ENCODE results near the gene KLHL36. TPM values are rescaled to one million over a fixed set of nuclear protein-coding genes. Genes with fewer than 3 reads are reported as not detected.

The KLHL36 gene
- total and polyA plus RNA-seq, 4 donors: 10.1 to 60.0 (median 36.8) TPM

- intact Hi-C loops (cut with DNase I): no loop called here
- DNase-seq (no peak), ATAC-seq (ENCODE audit: low FRiP score) (no peak)
- no peaks in the 10 kb centered on the region for H3K36me3 ChIP-seq (ENCODE audit: control insufficient read depth in 1 of 2, insufficient read depth in 2 of 2, low read length in 1 of 2)
- H3K4me1 ChIP-seq (ENCODE audit: control insufficient read depth in 1 of 2, insufficient read depth in 2 of 2, low read length in 2 of 2): no peaks in the 10 kb centered on the region
- H3K9me3 ChIP-seq (ENCODE audit: control insufficient read depth, low read length): no peaks in the 10 kb centered on the region
- H3K27me3 ChIP-seq (ENCODE audit: control insufficient read depth in 1 of 2, insufficient read depth in 2 of 2, low read length in 1 of 2): no peaks in the 10 kb centered on the region
- 90 to 92% methylated on average over 14 of the region's 14 CpGs for WGBS, 2 donors
- H3K4me3 ChIP-seq (ENCODE audit: low read length in 2 of 2): no peak overlapping the region
- no peak overlapping the region for H3K27ac ChIP-seq (ENCODE audit: low read depth in 1 of 2, low read length in 2 of 2)
These were observed 42.0 kb upstream of the KLHL36 start for GRCh38 chr16:84606081-84606875.

- no peak overlapping the region for H3K4me3 ChIP-seq (ENCODE audit: low read length in 2 of 2)
- intact Hi-C loops (cut with DNase I): no loop called here
- H3K27ac ChIP-seq (ENCODE audit: low read depth in 1 of 2, low read length in 2 of 2): no peak overlapping the region
- H3K9me3 ChIP-seq (ENCODE audit: control insufficient read depth, low read length): no peaks in the 10 kb centered on the region
- no peak for ATAC-seq (ENCODE audit: low FRiP score)
- WGBS, 2 donors: 97 to 99% methylated on average over 12 to 13 of the region's 13 CpGs
- no peaks in the 10 kb centered on the region for H3K36me3 ChIP-seq (ENCODE audit: control insufficient read depth in 1 of 2, insufficient read depth in 2 of 2, low read length in 1 of 2)
- no peaks in the 10 kb centered on the region for H3K4me1 ChIP-seq (ENCODE audit: control insufficient read depth in 1 of 2, insufficient read depth in 2 of 2, low read length in 2 of 2)
- H3K27me3 ChIP-seq (ENCODE audit: control insufficient read depth in 1 of 2, insufficient read depth in 2 of 2, low read length in 1 of 2): no peaks in the 10 kb centered on the region
- DNase-seq: no peak
These were observed 41.2 kb upstream of the KLHL36 start for GRCh38 chr16:84607061-84607460.

- Histone ChIP-seq H3K27me3 (ENCODE audit: control insufficient read depth in 1 of 2, insufficient read depth in 2 of 2, low read length in 1 of 2) (no peaks in the 10 kb centered on the region), H3K36me3 (ENCODE audit: control insufficient read depth in 1 of 2, insufficient read depth in 2 of 2, low read length in 1 of 2) (no peaks in the 10 kb centered on the region), H3K4me3 (ENCODE audit: low read length in 2 of 2) (no peak overlapping the region), H3K27ac (ENCODE audit: low read depth in 1 of 2, low read length in 2 of 2) (no peak overlapping the region), H3K4me1 (ENCODE audit: control insufficient read depth in 1 of 2, insufficient read depth in 2 of 2, low read length in 2 of 2) (no peaks in the 10 kb centered on the region), H3K9me3 (ENCODE audit: control insufficient read depth, low read length) (no peaks in the 10 kb centered on the region)
- DNase-seq: no peak
- no peak for ATAC-seq (ENCODE audit: low FRiP score)
- 91 to 94% methylated on average over 7 of the region's 7 CpGs for WGBS, 2 donors
- intact Hi-C loops (cut with DNase I): no loop called here
These were observed 40.6 kb upstream of the KLHL36 start for GRCh38 chr16:84607694-84608093.

DNA sequence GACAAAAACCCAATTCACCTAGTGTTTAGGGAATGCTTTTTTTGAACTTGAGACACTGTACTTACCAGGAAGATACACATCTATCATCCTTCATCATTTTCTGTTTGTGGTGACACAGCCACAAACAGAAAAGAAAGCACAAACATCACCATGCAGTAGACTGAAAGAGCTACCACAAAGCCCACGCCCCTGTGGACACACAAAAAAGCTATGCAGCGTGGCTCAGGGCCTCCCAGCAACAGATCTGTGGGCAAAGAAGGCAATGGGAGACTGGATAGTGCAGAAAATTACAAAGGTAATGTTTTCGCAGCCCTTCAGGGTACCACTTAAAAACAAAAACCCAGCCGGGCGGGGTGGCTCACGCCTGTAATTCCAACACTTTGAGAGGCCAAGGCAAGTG lies 40.0 kb upstream of the KLHL36 start:
- no peak for DNase-seq
- no peaks in the 10 kb centered on the region for H3K4me1 ChIP-seq (ENCODE audit: control insufficient read depth in 1 of 2, insufficient read depth in 2 of 2, low read length in 2 of 2)
- no peaks in the 10 kb centered on the region for H3K27me3 ChIP-seq (ENCODE audit: control insufficient read depth in 1 of 2, insufficient read depth in 2 of 2, low read length in 1 of 2)
- H3K9me3 ChIP-seq (ENCODE audit: control insufficient read depth, low read length): no peaks in the 10 kb centered on the region
- intact Hi-C loops (cut with DNase I): no loop called here
- no peak overlapping the region for H3K4me3 ChIP-seq (ENCODE audit: low read length in 2 of 2)
- no peaks in the 10 kb centered on the region for H3K36me3 ChIP-seq (ENCODE audit: control insufficient read depth in 1 of 2, insufficient read depth in 2 of 2, low read length in 1 of 2)
- WGBS, 2 donors: 90 to 91% methylated on average over 6 of the region's 6 CpGs
- H3K27ac ChIP-seq (ENCODE audit: low read depth in 1 of 2, low read length in 2 of 2): no peak overlapping the region
- ATAC-seq (ENCODE audit: low FRiP score): no peak

GRCh38 chr16:84609563-84610177 lies 38.6 kb upstream of the KLHL36 start:
- no peak for ATAC-seq (ENCODE audit: low FRiP score)
- H3K36me3 ChIP-seq (ENCODE audit: control insufficient read depth in 1 of 2, insufficient read depth in 2 of 2, low read length in 1 of 2): no peaks in the 10 kb centered on the region
- no peak for DNase-seq
- 85 to 86% methylated on average over 6 of the region's 6 CpGs for WGBS, 2 donors
- no peaks in the 10 kb centered on the region for H3K9me3 ChIP-seq (ENCODE audit: control insufficient read depth, low read length)
- H3K27me3 ChIP-seq (ENCODE audit: control insufficient read depth in 1 of 2, insufficient read depth in 2 of 2, low read length in 1 of 2): no peaks in the 10 kb centered on the region
- no peak overlapping the region for H3K4me3 ChIP-seq (ENCODE audit: low read length in 2 of 2)
- no peak overlapping the region for H3K27ac ChIP-seq (ENCODE audit: low read depth in 1 of 2, low read length in 2 of 2)
- no peaks in the 10 kb centered on the region for H3K4me1 ChIP-seq (ENCODE audit: control insufficient read depth in 1 of 2, insufficient read depth in 2 of 2, low read length in 2 of 2)
- intact Hi-C loops (cut with DNase I): no loop called here

- ATAC-seq (ENCODE audit: low FRiP score): no peak
- WGBS, 2 donors: 92 to 97% methylated on average over 1 of the region's 1 CpG
- H3K36me3 ChIP-seq (ENCODE audit: control insufficient read depth in 1 of 2, insufficient read depth in 2 of 2, low read length in 1 of 2): no peaks in the 10 kb centered on the region
- no peak overlapping the region for H3K4me3 ChIP-seq (ENCODE audit: low read length in 2 of 2)
- no peaks in the 10 kb centered on the region for H3K9me3 ChIP-seq (ENCODE audit: control insufficient read depth, low read length)
- DNase-seq: no peak
- no peaks in the 10 kb centered on the region for H3K27me3 ChIP-seq (ENCODE audit: control insufficient read depth in 1 of 2, insufficient read depth in 2 of 2, low read length in 1 of 2)
- no peaks in the 10 kb centered on the region for H3K4me1 ChIP-seq (ENCODE audit: control insufficient read depth in 1 of 2, insufficient read depth in 2 of 2, low read length in 2 of 2)
- no peak overlapping the region for H3K27ac ChIP-seq (ENCODE audit: low read depth in 1 of 2, low read length in 2 of 2)
- intact Hi-C loops (cut with DNase I): no loop called here
These were observed 37.9 kb upstream of the KLHL36 start for GRCh38 chr16:84610376-84610775.

- no peak for ATAC-seq (ENCODE audit: low FRiP score)
- Histone ChIP-seq H3K4me1 (ENCODE audit: control insufficient read depth in 1 of 2, insufficient read depth in 2 of 2, low read length in 2 of 2) (no peaks in the 10 kb centered on the region), H3K27ac (ENCODE audit: low read depth in 1 of 2, low read length in 2 of 2) (no peak overlapping the region), H3K4me3 (ENCODE audit: low read length in 2 of 2) (no peak overlapping the region), H3K36me3 (ENCODE audit: control insufficient read depth in 1 of 2, insufficient read depth in 2 of 2, low read length in 1 of 2) (no peaks in the 10 kb centered on the region), H3K27me3 (ENCODE audit: control insufficient read depth in 1 of 2, insufficient read depth in 2 of 2, low read length in 1 of 2) (no peaks in the 10 kb centered on the region), H3K9me3 (ENCODE audit: control insufficient read depth, low read length) (no peaks in the 10 kb centered on the region)
- DNase-seq: no peak
- 5 to 13% methylated on average over 4 of the region's 4 CpGs for WGBS, 2 donors
- intact Hi-C loops (cut with DNase I): no loop called here
These were observed 37.3 kb upstream of the KLHL36 start for GRCh38 chr16:84611041-84611440.

- Histone ChIP-seq H3K4me1 (ENCODE audit: control insufficient read depth in 1 of 2, insufficient read depth in 2 of 2, low read length in 2 of 2) (no peaks in the 10 kb centered on the region), H3K27ac (ENCODE audit: low read depth in 1 of 2, low read length in 2 of 2) (no peak overlapping the region), H3K9me3 (ENCODE audit: control insufficient read depth, low read length) (no peaks in the 10 kb centered on the region), H3K27me3 (ENCODE audit: control insufficient read depth in 1 of 2, insufficient read depth in 2 of 2, low read length in 1 of 2) (no peaks in the 10 kb centered on the region), H3K4me3 (ENCODE audit: low read length in 2 of 2) (no peak overlapping the region), H3K36me3 (ENCODE audit: control insufficient read depth in 1 of 2, insufficient read depth in 2 of 2, low read length in 1 of 2) (no peaks in the 10 kb centered on the region)
- WGBS, 2 donors: 97 to 98% methylated on average over 7 of the region's 7 CpGs
- DNase-seq: no peak
- intact Hi-C loops (cut with DNase I): no loop called here
- no peak for ATAC-seq (ENCODE audit: low FRiP score)
These were observed 35.6 kb upstream of the KLHL36 start for GRCh38 chr16:84612686-84613085.

Data from aorta (tissue), 5 donors.